AG20443 (cell line): ENCODE results near the gene ZNF575.
A peak's percentile ranks its signal among the peaks of the same experiment; 100 is the strongest.
"Not testable (repeated sequence)": the region's sequence is repeated elsewhere in the genome, so short reads cannot be mapped to it uniquely, and the experiment has no call there.

Experiments
- DNase-seq: peaks from one replicate; pipeline ENCODE4 v3.0.0; 2012; ENCODE audit warnings: low spot score, mixed read lengths

The ZNF575 gene

DNA sequence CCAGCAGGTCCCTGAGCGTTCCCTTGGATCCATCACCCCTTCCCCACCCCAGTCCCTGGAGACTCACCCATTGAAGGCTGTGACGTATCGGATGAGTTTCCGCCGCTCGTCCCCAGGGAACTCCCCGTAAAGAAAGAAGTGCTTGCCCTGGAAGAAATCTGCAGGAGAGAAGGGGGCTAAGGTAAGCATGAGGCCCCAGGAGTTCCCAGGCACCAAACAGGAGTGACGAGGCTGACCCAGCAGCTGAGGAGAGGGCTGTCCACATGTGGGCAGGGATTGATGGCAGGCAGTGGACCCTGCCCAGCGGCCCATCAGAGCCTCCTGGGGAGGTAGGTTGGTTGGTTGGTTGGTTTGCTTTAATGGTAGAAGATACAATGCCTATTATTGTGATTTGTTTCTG is 11.1 kb downstream of the ZNF575 start:
- no peak for DNase-seq

DNA sequence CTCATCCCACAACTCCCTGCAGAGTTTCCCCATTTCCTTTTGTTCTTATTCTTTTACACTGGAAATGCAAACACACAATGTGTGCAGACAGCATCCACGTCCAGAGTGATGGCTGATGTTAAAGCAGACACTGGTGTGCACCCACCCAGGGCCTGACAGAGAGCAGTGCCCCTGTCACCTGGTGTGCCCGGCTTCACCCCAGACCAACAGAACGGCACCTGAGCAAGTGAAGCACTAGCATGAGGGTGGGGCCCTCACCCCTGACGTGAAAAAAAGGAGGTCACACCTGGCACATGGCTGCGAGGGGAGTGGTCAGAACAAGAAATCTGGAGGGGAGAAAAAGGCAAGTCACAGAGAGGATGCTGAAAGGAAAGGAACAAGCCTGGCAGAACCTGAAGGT is 12.3 kb downstream of the ZNF575 start:
- no peak for DNase-seq

DNA sequence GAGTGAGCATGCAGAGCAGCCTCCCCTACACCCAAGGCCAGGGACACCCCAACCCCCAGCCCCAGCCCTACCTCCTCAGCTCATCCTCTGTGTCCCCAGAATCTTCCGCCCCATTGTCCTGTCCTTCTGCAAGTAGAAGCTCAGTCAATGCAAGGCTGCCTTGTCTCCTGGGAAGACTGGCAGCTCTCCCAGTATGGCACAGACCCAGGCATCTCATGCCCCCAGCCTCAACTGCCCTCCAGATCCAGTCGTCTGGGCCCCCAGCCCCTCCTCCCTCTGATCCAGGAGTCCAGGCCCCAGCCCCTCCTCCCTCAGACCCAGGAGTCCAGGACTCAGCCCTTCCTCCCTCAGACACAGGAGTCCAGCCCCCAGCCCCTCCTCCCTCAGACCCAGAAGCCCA is 13.0 kb downstream of the ZNF575 start:
- DNase-seq = no peak

DNA sequence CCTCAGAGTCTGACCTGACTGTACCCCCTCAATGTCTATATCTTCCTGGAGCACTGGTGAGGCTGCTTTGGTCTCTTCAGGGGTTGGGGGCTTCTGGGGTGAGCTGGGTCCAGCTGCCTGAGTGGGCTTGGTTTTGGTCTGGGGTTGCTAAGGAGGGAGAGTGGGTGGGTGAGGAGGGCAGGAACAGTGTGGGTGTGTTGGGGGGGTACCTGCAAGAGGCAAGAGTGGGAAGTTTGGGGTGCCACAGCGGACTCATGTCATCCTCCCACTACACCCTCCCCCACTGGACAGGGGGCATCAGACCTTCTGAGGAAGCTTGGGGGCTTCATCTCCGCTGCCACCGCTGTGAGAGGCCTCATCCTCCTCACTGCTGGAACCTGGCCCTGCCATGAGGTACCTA is 13.6 kb downstream of the ZNF575 start:
- no peak for DNase-seq

DNA sequence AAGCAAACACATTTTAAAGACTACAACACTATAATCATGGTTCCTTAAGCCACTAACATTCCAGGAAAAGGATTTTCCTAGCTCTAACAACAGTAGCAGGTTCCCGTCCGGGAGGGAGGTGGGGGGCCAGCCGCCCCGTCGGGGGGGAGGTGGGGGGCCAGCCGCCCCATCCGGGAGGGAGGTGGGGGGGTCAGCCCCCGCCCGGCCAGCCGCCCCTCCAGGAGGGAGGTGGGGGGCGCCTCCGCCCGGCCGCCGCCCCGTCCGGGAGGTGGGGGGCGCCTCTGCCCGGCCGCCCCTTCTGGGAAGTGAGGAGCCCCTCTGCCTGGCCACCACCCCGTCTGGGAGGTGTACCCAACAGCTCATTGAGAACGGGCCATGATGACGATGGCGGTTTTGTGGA is 14.9 kb downstream of the ZNF575 start:
- not testable (repeated sequence) for DNase-seq

DNA sequence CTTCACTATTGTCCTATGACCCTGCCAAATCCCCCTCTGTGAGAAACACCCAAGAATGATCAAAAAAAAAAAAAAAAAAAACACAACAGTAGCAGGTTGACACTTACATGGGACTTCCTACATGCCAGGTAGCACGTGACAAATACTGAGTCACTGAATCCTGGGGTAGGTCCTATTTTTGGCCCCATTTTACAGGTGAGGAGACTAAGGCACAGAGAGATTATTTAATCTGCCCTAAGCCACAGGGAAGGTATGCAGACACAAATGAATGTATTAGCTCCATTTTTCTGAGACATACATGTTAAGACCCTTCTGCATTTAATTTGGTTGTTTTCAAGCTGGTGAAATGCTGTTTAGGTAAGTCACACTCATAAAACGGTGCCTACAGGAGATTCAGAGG is 15.7 kb downstream of the ZNF575 start:
- DNase-seq = no peak

DNA sequence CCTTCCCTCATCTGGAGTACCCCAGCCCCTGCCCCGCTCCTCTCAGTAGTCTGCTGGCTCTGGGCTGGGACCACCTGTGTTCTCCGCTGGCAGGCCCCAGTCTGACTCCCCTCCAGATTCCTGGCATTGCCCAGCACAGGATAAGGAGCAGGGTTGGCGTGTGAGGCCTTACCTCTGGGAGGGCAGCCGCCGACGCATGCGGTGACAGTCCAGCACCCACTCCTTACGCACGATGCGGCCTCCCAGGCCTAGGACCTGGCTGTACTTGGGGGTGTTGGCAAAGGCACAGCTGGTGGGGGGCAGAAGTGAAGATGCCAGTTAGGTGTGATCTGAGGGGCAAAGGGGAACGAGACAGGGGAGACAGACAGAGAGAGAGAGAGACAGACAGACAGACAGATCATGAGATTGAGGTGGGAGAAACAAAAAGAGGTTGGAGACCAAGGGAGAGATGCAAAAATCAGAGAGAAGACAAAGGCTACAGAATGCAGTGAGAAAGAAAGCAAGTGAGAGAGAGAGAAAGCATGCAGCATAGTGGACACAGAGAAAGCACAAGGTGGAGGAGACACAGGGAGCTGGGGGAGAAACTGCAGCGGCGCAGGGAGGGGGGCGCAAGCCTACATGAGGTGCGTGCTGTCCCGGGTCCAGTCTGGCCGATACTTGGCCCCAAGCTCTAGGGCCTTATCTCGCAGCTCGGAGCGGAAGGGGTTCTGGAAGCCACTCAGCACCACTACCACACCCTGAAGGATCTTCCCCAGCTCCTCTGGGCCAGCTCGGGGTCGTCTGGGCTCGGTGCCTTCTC is 18.6 kb downstream of the ZNF575 start:
- no peak for DNase-seq

DNA sequence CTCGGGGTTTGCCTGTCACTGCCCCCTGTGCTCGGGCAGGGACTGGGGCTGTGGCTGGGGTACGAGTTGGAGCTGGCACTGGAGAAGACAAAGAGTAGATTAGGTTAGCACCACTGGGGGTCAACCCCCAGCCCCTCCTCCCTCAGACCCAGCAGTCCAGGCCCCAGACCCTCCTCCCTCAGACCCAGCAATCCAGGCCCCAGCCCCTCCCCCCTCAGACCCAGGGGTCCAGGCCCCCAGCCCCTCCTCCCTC is 19.1 kb downstream of the ZNF575 start:
- no peak for DNase-seq

DNA sequence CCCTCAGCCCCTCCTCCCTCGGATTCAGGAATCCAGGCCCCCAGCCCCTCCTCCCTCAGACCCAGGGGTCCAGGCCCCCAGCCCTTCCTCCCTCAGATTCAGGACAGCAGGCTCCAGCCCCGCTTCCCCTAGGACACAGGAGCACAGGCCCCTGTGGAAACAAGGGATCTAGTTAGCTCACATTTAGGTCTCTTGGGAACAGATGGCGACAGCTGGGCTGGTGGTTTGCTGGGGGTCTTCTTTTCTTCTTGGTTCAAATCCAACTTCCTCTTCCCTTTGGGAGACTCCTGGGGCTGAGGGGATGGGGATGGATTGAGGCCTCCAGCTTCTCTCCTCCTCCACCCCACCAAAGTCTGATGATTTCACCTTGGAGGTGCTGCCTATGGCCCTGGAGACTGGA is 19.6 kb downstream of the ZNF575 start:
- DNase-seq = no peak

DNA sequence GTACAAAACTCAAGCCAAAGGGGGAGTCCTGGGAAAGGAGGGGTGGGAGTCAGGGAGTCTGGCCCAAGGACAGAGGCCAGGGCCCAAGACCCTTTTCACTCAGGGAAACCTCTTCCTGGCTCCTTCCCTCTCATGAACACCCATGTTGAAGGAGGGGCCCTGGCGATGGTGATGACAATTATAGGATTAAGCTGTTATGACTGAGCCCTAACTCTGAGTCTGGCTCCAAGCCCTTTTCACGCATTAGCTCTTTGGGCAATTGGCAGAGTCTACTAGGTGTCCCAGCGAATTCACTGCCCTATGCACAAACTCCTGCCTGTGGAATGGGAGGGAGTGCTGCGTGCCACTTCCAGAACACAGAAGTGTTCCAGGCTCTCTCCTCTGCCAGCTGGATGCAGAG is 20.7 kb downstream of the ZNF575 start:
- no peak for DNase-seq

DNA sequence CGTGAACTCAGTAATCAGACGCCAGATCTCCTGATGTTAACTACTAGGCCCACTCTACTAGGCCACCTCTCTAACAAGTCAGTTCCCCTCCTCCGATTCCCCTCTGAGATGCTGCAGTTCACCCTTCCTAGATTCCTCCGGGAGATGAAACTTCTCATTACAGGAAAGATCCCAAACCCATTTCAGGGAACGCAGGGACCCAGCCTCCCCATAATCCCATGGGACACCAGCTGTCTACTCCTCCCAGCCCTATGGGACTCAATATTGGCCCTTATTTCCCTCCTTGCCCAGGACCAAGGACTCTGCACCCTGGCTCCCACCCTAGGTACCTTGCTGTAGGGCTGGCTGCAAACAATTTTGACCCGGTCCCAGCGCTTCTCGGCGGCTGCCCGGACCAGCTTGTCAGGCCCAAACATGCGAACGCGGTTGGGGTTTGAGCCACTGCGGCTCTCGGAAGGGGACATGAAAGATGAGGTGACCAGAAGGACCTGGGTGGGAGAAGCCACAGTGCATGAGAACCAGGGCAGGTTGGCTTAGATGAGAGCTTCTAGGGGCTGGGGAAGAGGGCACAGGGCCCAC is 21.4 kb downstream of the ZNF575 start:
- no peak for DNase-seq

DNA sequence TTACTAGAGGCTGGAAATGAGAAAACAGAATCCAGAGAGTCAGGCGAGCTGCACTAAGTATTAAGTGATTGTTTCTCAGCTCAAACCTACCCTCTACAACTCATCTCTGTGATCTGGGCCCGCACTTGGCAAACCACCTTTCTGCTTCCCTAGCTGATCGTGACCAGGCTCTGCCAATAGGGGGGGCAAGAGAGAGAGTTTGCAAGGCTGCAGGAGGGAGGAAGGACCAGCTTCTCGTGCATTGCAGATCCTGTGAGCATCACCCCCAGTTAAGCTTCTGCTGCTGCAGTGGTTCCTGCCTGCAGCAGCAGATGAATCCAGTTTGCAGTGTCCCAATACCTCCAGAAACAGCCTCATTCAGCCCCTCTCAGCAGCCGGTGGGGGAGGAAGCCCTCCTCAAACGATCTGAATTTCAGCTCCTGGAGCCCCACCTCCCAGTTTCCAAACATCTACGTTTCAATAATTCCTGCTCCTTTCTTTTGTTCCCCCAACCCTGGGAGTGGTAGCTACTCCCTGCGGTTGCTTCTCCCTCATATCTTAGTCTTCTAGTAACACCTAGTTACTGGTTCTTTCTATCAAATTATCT is 22.3 kb downstream of the ZNF575 start:
- peak; percentile 87 for DNase-seq

DNA sequence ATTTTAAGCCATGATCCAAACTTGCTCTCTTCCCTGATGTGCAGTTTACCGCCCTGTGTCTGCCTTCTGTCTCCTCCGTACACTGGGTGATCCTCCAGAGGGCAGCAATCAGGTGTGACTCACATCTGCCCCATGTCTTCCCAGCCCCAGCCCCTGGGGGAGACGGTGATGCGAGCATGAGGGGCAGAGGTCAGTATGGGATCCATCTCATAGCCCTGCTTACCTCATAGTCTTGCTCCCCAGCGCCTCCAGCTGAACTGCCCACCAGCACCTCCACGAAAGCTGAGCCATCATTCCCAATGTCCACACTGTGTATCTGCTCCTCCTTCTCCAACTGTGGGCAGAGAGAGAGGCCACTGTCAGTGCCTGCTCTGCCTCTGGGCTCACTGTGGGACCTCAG is 27.7 kb downstream of the ZNF575 start:
- DNase-seq = peak; percentile 23

DNA sequence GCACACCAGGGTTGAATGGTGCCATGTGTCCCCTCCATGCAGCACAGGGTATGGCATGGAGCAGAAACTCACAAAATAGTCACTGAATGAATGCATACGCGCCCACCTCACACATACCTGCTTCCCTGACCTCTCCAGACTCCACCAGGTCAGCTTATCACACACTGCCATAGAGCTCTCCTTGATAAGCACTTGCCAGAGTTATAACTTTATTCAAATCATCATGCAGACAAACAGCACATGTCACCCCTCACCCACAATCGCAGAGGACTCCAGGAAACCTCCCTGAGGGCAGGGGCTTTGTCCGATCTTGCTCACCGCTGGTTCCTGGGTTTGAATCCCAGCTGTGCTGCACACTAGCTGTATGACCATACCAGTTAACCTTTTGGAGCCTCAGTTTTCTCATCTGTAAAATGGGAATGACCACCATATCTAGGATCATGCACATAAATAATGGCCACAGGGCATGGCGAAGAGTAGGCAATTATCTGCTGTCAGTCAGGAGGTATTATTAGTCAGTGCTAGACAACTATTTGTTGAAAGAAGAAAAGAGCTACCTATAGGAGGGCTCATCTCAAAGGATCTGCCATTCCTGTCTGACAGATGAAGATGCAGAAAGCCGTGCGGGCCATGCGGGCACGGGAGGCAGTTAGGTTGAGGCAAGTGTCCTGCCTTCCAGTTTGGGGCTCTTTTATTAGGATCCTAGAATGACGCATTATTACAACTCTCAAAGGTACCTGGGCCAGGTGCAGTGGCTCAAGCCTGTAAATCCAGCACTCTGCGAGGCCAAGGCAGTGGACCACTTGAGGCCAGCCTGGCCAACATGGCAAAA is 28.4 kb downstream of the ZNF575 start:
- DNase-seq = no peak

DNA sequence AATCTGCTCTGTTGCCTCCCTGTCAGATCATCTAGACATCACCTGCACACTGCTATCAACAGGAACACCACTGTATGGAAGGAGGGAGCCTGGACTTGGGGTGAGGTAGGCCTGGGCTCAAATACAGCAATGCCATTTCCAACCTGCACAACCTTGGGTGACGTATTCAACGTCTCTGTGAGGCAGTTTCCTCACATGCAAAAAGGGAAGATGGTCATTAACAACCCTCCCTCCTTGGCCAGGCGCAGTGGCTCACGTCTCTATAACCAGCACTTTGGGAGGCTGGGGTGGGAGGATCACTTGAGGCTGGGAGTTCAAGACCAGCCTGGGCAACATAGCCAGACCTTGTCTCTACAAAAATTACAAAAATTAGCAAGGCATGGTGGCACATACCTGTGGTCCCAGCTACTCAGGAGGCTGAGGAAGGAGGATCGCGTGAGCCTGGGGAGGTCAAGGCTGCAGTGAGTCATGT is 29.3 kb downstream of the ZNF575 start:
- DNase-seq = no peak

DNA sequence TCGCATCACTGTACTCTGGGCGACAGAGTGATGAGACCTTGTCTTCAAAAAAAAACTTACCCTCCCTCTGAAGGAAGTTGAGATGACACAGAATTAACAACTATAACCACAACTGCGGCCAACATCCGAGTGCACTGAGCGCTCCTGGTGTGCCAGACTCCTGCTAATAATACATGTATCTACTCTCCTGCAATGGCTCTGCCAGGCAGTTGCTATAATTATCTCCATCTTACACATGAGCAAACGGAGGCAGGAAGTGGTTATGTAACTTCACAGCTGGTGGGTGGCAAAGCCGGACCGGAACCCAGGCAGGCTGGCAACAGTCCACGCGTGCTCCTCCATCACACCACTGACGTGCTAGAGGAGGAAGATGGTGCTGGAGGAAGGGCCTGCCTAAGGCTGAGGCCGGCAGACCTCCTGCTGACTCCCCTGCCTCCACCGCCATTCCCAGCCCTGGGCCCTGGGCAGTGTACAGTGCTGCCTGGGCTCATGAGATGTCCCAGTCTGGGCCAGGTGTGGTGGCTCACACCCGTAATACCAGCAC is 29.8 kb downstream of the ZNF575 start:
- peak; percentile 73 for DNase-seq

DNA sequence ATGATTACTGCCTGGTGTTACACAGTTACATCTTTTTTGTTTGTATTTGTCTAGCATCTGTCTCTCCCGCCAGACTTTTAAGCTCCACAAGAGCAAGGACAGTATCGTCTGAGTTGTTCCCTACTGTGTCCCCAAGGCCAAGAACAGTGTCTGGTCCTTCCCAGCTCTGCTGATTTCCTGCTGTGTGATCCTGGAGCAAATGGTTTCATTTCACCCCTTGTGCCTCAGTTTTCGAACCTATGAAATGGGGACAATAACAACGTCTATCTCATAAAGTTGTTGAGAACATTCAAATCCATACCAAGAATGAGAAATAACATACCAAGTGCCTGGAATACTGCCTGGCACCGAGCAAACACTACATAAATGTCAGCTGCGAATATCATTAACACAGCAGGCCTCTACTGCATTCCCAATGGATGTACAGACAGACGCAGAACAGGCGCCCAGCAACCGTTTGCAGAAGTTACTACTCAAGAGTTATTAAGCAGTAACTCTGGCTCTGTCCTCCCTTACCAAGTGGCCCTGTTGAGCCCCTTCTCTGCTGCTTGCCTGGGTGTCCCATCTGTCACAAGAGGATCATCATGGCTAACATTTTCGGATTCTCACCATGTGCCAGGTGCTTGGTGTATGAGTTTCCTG is 30.9 kb downstream of the ZNF575 start:
- DNase-seq = no peak

DNA sequence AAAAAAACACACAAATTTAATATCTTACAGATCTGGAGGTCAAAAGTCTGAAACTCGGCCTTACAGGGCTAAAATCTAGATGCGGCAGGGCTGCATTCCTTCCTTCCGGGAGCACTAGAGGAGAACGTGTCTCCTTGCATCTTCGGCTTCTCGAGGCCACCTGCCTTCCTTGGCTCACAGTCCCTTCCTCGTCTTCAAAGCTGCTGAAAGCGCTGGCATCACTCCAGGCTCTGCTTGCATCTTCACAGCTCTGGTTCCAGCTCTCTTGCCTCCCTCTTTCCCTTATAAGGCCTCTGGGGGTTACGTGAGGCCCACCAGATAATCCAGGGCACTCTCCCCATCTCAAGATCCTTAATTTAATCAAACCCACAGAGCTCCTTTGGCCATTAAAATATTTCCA is 31.8 kb downstream of the ZNF575 start:
- no peak for DNase-seq

DNA sequence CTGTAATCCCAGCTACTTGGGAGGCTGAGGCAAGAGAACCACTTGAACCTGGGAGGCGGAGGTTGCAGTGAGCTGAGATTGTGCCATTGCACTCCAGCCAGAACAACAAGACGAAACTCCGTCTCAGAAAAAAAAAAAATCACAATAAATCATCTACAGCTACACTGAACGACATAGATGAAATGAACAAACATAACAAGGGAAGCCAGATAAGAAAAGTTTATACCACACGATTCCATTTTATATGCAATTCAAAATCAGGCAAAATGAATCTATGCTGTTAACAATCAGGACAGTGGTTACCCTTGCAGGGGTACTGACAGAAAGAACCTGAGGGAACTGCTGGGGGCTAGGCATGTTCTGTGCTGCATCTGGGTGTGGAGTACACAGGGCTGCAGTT is 36.7 kb downstream of the ZNF575 start:
- DNase-seq = no peak

DNA sequence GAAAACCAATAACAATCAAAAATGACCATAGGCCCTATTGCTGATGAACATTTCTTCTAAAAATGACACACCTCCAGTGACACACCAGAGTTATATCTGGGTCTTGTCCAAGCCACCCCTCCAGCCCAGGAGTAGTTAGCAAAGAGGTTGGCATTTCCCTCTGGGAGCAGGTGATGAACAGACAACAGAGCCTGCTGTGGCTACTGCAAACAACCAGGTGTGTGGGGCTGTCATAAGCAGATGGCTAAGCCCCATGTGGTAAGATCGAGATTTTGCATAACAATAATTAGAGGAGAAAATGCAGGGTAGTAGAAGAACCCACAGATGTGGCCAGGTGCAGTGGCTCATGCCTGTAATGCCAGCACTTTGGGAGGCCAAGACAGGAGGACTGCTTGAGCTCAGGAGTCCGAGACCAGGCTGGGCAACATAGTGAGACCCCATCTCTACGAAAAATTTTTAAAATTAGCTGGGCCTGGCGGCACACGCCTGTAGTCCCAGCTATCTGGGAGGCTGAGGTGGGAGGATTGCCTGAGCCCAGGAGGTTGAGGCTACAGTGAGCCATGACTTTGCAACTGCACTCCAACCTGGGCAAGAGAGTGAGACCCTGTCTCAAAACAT is 37.3 kb downstream of the ZNF575 start:
- no peak for DNase-seq

DNA sequence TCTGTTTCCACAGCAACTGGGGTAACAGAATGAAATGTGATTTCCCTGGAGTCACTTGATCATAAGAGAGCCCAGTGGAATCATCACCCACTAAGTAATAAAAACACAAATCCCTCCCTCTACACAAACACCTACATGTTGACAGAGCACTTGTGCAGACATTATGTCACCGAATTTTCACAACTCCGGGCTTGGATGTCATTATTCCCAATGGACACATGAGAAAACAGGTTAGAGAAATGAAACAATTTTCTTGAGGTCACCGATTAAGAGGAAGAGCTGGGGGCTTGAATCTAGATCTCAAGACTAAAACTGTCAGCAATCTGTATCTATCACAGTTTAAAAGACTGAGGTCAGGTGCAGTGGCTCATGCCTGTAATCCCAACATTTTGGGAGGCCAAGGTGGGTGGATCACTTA is 39.2 kb downstream of the ZNF575 start:
- no peak for DNase-seq
